Neural cell (in vitro differentiated cells): ENCODE measurements around the gene TLE3. TPM values are rescaled to one million over a fixed set of nuclear protein-coding genes. Genes with fewer than 3 reads are reported as not detected.

Experiments
- H2AFZ ChIP-seq: fragments of 200-600, 300-800 bp; sonication (generic), shearing (Covaris generic); 2 replicates; pipeline ENCODE4 v1.6.0; 2014; ENCODE audit warnings: low read depth, mild to moderate bottlenecking, antibody characterized with exemption, low read length, moderate library complexity
- H3F3A ChIP-seq: fragments of 200-600 bp; shearing (Covaris generic); 2 replicates; pipeline ENCODE4 v1.6.1; 2016; ENCODE audit warnings: mild to moderate bottlenecking, moderate library complexity, mixed read lengths, antibody characterized with exemption, low read length; ENCODE audit not compliant: insufficient read depth, poor library complexity, severe bottlenecking
- H3K27ac ChIP-seq: fragments of 200-600, 300-800 bp; sonication (generic), shearing (Covaris generic); 2 replicates; pipeline ENCODE4 v1.5.1; 2014; ENCODE audit warnings: mild to moderate bottlenecking, low read length, moderate library complexity
- H3K27me3 ChIP-seq: fragments of 300-800, 200-600 bp; sonication (generic), shearing (Covaris generic); 2 replicates; pipeline ENCODE4 v1.6.0; 2014; ENCODE audit warnings: mild to moderate bottlenecking, low read depth, low read length, moderate library complexity; ENCODE audit not compliant: insufficient read depth
- H3K36me3 ChIP-seq: fragments of 300-800, 200-600 bp; sonication (generic), shearing (Covaris generic); 2 replicates; pipeline ENCODE4 v1.5.1; 2014; ENCODE audit warnings: mild to moderate bottlenecking, antibody characterized with exemption, low read length, moderate library complexity; ENCODE audit not compliant: insufficient read depth
- H3K4me2 ChIP-seq: fragments of 300-800, 200-600 bp; sonication (generic), shearing (Covaris generic); 2 replicates; pipeline ENCODE4 v1.6.0; 2014; ENCODE audit warnings: mild to moderate bottlenecking, low read length
- H3K4me3 ChIP-seq: fragments of 300-800, 200-600 bp; sonication (generic), shearing (Covaris generic); 2 replicates; pipeline ENCODE4 v1.5.1; 2014; ENCODE audit warnings: mild to moderate bottlenecking, low read length, moderate library complexity
- H3K79me2 ChIP-seq: fragments of 200-600 bp; shearing (Covaris generic); replicated peaks from 2 replicates; pipeline ENCODE4 v1.6.0; 2014; ENCODE audit warnings: mild to moderate bottlenecking, low read length, moderate library complexity; ENCODE audit not compliant: insufficient read depth
- H3K9ac ChIP-seq: fragments of 300-800, 200-600 bp; sonication (generic), shearing (Covaris generic); 2 replicates; pipeline ENCODE4 v1.6.1; 2016; ENCODE audit warnings: mild to moderate bottlenecking, low read length, mixed read lengths
- H3K9me2 ChIP-seq: fragments of 200-600 bp; shearing (Covaris generic); 2 replicates; pipeline ENCODE4 v1.6.1; 2016; ENCODE audit warnings: mild to moderate bottlenecking, low read length, mixed read lengths; ENCODE audit not compliant: insufficient read depth
- H3K9me3 ChIP-seq: fragments of 200-600, 300-800 bp; sonication (generic), shearing (Covaris generic); 2 replicates; pipeline ENCODE4 v1.6.1; 2016; ENCODE audit warnings: mild to moderate bottlenecking, mixed run types, low read length, moderate library complexity, mixed read lengths
- H4K20me1 ChIP-seq: fragments of 200-600 bp; shearing (Covaris generic); 2 replicates; pipeline ENCODE4 v1.6.1; 2016; ENCODE audit warnings: mild to moderate bottlenecking, mixed run types; ENCODE audit not compliant: insufficient read depth
- EP300 ChIP-seq: fragments of 450-650 bp; conservative IDR thresholded peaks from 2 replicates; pipeline ENCODE4 v1.6.1; 2014; ENCODE audit warnings: antibody characterized with exemption, mild to moderate bottlenecking, moderate library complexity; ENCODE audit not compliant: poor library complexity, severe bottlenecking
- EZH2 ChIP-seq: fragments of 200-600, 300-800 bp; shearing (Covaris generic), sonication (generic); IDR thresholded peaks from 2 replicates; pipeline ENCODE4 v1.6.1; 2014; ENCODE audit warnings: antibody characterized with exemption, low read length, borderline replicate concordance, mild to moderate bottlenecking; ENCODE audit not compliant: insufficient read depth, poor library complexity, severe bottlenecking
- MXI1 ChIP-seq: fragments of 450-650 bp; conservative IDR thresholded peaks from 2 replicates; pipeline ENCODE4 v1.6.1; 2014; ENCODE audit warnings: antibody characterized with exemption, mild to moderate bottlenecking; ENCODE audit not compliant: poor library complexity, severe bottlenecking
- POLR2AphosphoS5 ChIP-seq: IDR thresholded peaks from 2 replicates; pipeline ENCODE4 v1.6.1; 2012
- RAD21 ChIP-seq: fragments of 450-650 bp; conservative IDR thresholded peaks from 2 replicates; pipeline ENCODE4 v1.6.1; 2014; ENCODE audit warnings: antibody characterized with exemption, mild to moderate bottlenecking, moderate library complexity
- SMC3 ChIP-seq: fragments of 450-650 bp; conservative IDR thresholded peaks from 2 replicates; pipeline ENCODE4 v1.6.1; 2014; ENCODE audit warnings: antibody characterized with exemption, mild to moderate bottlenecking, moderate library complexity; ENCODE audit not compliant: poor library complexity
- TAF1 ChIP-seq: IDR thresholded peaks from 2 replicates; pipeline ENCODE4 v1.6.1; 2012; ENCODE audit warnings: low read depth
- polyA plus RNA-seq: library from polyadenylated mRNA; depleted of rRNA; stranded (reverse); fragments of >200 nt; gene quantifications from 2 replicates; pipeline ENCODE4 v1.2.3, GENCODE V29; 2014
- TF ChIP-seq, protein P1 (sequence below): IDR thresholded peaks from 2 replicates; pipeline ENCODE4 v1.6.1; 2012; ENCODE audit warnings: borderline replicate concordance
- TF ChIP-seq, protein P2 (sequence below): fragments of 450-650 bp; IDR thresholded peaks from 2 replicates; pipeline ENCODE4 v1.5.1; 2014; ENCODE audit warnings: antibody characterized with exemption, mild to moderate bottlenecking, moderate library complexity; ENCODE audit not compliant: poor library complexity, severe bottlenecking

The TLE3 gene
- polyA plus RNA-seq, 1 donor from 2014 or later, result 27.6 TPM

DNA sequence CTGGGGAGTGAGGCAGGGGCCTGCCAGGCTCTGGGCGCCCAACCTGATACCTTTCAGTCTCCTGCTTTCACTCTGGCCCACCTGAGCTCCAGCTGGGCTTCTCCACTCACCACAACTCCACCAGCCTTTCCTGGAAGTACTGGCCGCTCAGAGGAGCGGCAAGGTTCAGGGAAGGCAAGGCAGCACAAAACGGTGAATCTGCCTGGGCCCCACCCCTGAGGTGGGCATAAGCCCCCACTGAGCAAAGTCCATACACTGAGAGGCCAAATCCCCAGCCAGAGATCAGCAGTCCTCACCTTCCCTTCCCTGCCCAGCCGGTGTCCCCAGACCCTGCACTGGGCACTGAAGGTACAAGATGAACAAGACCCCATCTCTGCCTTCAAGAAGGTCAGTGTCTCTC lies 70.7 kb downstream of the TLE3 start:
- no peak overlapping the region for H3K27ac ChIP-seq
- no peak overlapping the region for H2AFZ ChIP-seq
- H3K4me3 ChIP-seq, result no peak overlapping the region
- no peaks in the 10 kb centered on the region for H3K9me3 ChIP-seq
- no peak overlapping the region for H3K9ac ChIP-seq
- H3K27me3 ChIP-seq, result no peaks in the 10 kb centered on the region
- H4K20me1 ChIP-seq, result no peaks in the 10 kb centered on the region
- no peaks in the 10 kb centered on the region for H3K36me3 ChIP-seq
- H3K4me2 ChIP-seq, result no peak overlapping the region
- no peaks in the 10 kb centered on the region for H3F3A ChIP-seq
- H3K79me2 ChIP-seq, result no peaks in the 10 kb centered on the region
- H3K9me2 ChIP-seq, result no peaks in the 10 kb centered on the region
- TF ChIP-seq, protein P1, sequence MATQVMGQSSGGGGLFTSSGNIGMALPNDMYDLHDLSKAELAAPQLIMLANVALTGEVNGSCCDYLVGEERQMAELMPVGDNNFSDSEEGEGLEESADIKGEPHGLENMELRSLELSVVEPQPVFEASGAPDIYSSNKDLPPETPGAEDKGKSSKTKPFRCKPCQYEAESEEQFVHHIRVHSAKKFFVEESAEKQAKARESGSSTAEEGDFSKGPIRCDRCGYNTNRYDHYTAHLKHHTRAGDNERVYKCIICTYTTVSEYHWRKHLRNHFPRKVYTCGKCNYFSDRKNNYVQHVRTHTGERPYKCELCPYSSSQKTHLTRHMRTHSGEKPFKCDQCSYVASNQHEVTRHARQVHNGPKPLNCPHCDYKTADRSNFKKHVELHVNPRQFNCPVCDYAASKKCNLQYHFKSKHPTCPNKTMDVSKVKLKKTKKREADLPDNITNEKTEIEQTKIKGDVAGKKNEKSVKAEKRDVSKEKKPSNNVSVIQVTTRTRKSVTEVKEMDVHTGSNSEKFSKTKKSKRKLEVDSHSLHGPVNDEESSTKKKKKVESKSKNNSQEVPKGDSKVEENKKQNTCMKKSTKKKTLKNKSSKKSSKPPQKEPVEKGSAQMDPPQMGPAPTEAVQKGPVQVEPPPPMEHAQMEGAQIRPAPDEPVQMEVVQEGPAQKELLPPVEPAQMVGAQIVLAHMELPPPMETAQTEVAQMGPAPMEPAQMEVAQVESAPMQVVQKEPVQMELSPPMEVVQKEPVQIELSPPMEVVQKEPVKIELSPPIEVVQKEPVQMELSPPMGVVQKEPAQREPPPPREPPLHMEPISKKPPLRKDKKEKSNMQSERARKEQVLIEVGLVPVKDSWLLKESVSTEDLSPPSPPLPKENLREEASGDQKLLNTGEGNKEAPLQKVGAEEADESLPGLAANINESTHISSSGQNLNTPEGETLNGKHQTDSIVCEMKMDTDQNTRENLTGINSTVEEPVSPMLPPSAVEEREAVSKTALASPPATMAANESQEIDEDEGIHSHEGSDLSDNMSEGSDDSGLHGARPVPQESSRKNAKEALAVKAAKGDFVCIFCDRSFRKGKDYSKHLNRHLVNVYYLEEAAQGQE, result no peak
- TF ChIP-seq EP300 (no peak), MXI1 (no peak), TAF1 (no peak), RAD21 (no peak), EZH2 (no peak), SMC3 (no peak), POLR2AphosphoS5 (no peak)
- TF ChIP-seq, protein P2, sequence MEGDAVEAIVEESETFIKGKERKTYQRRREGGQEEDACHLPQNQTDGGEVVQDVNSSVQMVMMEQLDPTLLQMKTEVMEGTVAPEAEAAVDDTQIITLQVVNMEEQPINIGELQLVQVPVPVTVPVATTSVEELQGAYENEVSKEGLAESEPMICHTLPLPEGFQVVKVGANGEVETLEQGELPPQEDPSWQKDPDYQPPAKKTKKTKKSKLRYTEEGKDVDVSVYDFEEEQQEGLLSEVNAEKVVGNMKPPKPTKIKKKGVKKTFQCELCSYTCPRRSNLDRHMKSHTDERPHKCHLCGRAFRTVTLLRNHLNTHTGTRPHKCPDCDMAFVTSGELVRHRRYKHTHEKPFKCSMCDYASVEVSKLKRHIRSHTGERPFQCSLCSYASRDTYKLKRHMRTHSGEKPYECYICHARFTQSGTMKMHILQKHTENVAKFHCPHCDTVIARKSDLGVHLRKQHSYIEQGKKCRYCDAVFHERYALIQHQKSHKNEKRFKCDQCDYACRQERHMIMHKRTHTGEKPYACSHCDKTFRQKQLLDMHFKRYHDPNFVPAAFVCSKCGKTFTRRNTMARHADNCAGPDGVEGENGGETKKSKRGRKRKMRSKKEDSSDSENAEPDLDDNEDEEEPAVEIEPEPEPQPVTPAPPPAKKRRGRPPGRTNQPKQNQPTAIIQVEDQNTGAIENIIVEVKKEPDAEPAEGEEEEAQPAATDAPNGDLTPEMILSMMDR, result no peak

DNA sequence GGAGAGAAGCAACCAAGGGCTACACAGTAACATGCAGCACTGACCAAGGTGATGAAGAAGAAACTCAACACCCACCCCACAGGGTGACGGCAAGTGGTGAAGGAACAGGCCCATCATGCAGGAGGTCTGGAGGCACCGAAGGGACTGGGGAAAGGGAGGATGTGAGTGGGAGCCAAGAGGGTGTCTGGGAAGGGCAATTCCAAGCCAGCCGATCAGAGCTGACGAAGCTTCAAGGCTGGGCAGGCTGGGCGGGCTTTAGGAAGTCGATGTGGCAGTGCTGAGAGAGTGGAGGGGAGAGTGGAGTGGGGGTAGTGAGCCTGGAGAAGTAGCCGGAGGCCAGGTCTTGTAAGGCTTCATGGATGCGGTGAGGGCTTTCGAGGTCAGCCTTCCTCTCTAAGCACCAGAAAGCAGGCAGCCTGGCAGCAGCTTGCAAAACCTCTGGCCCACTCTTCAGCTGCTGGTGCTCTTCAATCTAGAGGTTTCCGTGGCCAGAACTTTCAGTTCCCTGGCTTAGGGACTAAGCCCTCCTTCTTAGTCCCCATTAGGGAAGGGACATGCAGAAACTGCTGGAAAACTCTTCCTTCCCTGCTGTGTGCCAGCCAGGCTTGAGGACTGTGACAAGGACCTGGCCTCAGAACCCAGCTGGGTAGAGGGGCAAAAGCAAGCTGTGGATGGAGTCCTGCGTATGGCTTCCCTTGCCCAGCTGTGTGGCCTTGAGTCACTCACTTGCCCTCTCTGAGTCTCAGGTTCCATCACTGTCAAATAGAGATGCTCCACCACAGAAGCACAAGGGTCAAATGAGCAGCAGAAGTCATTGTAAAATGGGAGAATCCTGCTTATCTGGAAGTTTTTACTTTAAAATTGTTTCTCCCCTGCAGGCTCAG lies 72.1 kb downstream of the TLE3 start:
- Histone ChIP-seq H3K79me2 (no peaks in the 10 kb centered on the region), H3K27ac (no peak overlapping the region)
- TF ChIP-seq SMC3, result no peak
- TF ChIP-seq, protein P1, result no peak

More for the DNA sequence above, 72.1 kb downstream of the TLE3 start:
- no peak overlapping the region for H3K4me3 ChIP-seq
- H3K9ac ChIP-seq, result no peak overlapping the region
- no peaks in the 10 kb centered on the region for H4K20me1 ChIP-seq
- no peak overlapping the region for H3K4me2 ChIP-seq
- H2AFZ ChIP-seq, result no peak overlapping the region
- H3F3A ChIP-seq, result no peaks in the 10 kb centered on the region
- H3K9me3 ChIP-seq, result no peaks in the 10 kb centered on the region
- H3K27me3 ChIP-seq, result no peaks in the 10 kb centered on the region
- no peaks in the 10 kb centered on the region for H3K9me2 ChIP-seq
- no peaks in the 10 kb centered on the region for H3K36me3 ChIP-seq
